IPS-11a (cell line): ENCODE measurements around the gene TSPY8.
"Not testable (repeated sequence)": the region's sequence is repeated elsewhere in the genome, so short reads cannot be mapped to it uniquely, and the experiment has no call there.

Source experiments
- H3K4me3 ChIP-seq: one replicate; pipeline ENCODE4 v1.5.1; 2013; ENCODE audit warnings: low read depth, low read length, control low read depth

Gene TSPY8, protein sequence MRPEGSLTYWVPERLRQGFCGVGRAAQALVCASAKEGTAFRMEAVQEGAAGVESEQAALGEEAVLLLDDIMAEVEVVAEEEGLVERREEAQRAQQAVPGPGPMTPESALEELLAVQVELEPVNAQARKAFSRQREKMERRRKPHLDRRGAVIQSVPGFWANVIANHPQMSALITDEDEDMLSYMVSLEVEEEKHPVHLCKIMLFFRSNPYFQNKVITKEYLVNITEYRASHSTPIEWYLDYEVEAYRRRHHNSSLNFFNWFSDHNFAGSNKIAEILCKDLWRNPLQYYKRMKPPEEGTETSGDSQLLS

DNA sequence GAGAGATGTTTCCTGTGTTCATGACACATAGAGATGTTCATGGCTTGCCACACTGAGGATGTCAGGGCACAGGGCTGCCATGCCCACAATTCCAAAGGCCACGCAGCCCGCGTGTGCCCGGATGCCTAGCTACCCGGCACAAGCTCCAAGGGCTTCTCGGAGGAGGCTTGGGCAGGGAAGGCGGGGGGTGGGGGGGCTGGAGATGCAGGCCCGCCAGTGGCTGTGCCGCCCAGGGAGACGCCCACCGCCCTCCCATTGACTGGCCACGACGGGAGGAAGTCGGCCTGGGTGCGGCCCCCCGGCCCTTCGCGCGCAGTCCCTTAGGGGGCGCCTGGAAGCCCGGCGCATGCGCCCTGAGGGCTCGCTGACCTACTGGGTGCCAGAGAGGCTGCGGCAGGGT is at the start of gene TSPY8:
Gene TSPY8 (plus strand): TSS at position 301 of the 400 bp plus-strand sequence. CDS start 46 bp downstream, at position 347.
- H3K4me3 ChIP-seq = not testable (repeated sequence)

DNA sequence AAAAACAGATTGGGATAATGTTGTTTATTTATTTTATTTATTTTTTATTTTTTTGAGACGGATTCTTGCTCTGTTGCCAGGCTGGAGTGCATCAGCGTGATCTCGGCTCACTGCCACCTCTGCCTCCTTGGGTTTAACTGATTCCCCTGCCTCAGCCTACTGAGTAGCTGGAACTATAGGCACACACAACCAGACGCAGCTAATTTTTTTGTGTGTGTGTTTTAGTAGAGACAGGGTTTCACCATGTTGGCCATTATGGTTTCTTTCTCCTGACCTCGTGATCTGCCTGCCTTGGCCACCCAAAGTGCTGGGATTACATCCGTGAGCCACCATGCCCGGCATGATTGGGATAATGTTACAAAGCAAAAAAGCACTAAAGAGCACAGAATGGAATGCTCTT is 36.6 kb upstream of the TSPY8 start:
- no peak overlapping the region for H3K4me3 ChIP-seq

DNA sequence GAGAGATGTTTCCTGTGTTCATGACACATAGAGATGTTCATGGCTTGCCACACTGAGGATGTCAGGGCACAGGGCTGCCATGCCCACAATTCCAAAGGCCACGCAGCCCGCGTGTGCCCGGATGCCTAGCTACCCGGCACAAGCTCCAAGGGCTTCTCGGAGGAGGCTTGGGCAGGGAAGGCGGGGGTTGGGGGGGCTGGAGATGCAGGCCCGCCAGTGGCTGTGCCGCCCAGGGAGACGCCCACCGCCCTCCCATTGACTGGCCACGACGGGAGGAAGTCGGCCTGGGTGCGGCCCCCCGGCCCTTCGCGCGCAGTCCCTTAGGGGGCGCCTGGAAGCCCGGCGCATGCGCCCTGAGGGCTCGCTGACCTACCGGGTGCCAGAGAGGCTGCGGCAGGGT is 20.4 kb upstream of the TSPY8 start, which contains the start of gene TSPY4:
Gene TSPY4 (plus strand): TSS at position 301 of the 400 bp plus-strand sequence. CDS start 46 bp downstream, at position 347.
- H3K4me3 ChIP-seq = not testable (repeated sequence)

DNA sequence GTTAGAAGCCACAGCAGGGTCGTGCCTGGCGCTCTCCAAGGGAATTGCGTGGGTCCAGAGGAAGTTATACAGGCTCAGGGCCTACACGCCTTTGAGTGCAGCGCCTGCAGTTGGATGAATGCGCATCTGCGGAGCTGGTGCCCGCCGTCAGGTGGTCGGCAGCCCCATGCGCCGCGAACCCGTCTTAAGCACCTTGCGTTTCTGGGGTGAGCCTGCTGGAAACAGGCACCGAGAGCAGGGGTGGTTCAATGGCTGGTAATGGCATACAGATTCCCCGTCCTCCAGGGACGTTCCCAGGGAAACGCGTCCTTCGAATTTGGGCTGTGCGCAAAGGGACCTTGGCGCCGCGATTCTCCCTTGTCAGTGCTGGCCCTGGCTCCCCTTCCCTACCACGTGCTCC is 38.9 kb downstream of the TSPY8 start:
- H3K4me3 ChIP-seq = not testable (repeated sequence)

DNA sequence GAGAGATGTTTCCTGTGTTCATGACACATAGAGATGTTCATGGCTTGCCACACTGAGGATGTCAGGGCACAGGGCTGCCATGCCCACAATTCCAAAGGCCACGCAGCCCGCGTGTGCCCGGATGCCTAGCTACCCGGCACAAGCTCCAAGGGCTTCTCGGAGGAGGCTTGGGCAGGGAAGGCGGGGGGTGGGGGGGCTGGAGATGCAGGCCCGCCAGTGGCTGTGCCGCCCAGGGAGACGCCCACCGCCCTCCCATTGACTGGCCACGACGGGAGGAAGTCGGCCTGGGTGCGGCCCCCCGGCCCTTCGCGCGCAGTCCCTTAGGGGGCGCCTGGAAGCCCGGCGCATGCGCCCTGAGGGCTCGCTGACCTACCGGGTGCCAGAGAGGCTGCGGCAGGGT is 40.5 kb downstream of the TSPY8 start, which contains the start of gene TSPY3:
Gene TSPY3 (plus strand): TSS at position 301 of the 400 bp plus-strand sequence. CDS start 46 bp downstream, at position 347.
- not testable (repeated sequence) for H3K4me3 ChIP-seq
